SU-DHL-6 (cell line): ENCODE data around the gene VPS4A.

Experiments used
- H2AFZ ChIP-seq: fragments of 200-600 bp; sonication (generic); 2 replicates; pipeline ENCODE4 v1.6.1; 2014; ENCODE audit warnings: low read depth, mild to moderate bottlenecking, moderate library complexity, mixed read lengths, antibody characterized with exemption, low read length; ENCODE audit not compliant: severe bottlenecking
- H3F3A ChIP-seq: fragments of 200-600 bp; shearing (Covaris generic); 2 replicates; pipeline ENCODE4 v1.6.0; 2016; ENCODE audit warnings: antibody characterized with exemption, mild to moderate bottlenecking; ENCODE audit not compliant: insufficient read depth
- H3K27ac ChIP-seq: fragments of 200-600 bp; sonication (generic); 2 replicates; pipeline ENCODE4 v1.5.1; 2016; ENCODE audit warnings: low read depth, mild to moderate bottlenecking, low read length, moderate library complexity, mixed read lengths
- H3K27me3 ChIP-seq: fragments of 200-600 bp; sonication (generic), shearing (Covaris generic); 2 replicates; pipeline ENCODE4 v1.6.0; 2014; ENCODE audit warnings: mild to moderate bottlenecking, low read length
- H3K36me3 ChIP-seq: fragments of 200-600 bp; sonication (generic); 2 replicates; pipeline ENCODE4 v1.6.1; 2014; ENCODE audit warnings: mild to moderate bottlenecking, low read length, mixed read lengths
- H3K4me2 ChIP-seq: fragments of 300-600, 200-600 bp; shearing (Covaris generic), sonication (generic); 2 replicates; pipeline ENCODE4 v1.6.0; 2014; ENCODE audit warnings: low read length, low read depth, mild to moderate bottlenecking; ENCODE audit not compliant: poor library complexity, severe bottlenecking
- H3K4me3 ChIP-seq: fragments of 200-600 bp; sonication (generic); 2 replicates; pipeline ENCODE4 v1.5.1; 2014; ENCODE audit warnings: antibody characterized with exemption, low read length, mild to moderate bottlenecking, mixed read lengths; ENCODE audit not compliant: insufficient read depth, poor library complexity, severe bottlenecking
- H3K79me2 ChIP-seq: fragments of 200-600 bp; sonication (generic); 2 replicates; pipeline ENCODE4 v1.6.1; 2014; ENCODE audit warnings: mild to moderate bottlenecking, low read length, moderate library complexity; ENCODE audit not compliant: insufficient read depth
- H3K9ac ChIP-seq: fragments of 200-600 bp; sonication (generic); 2 replicates; pipeline ENCODE4 v1.7.0; 2014; ENCODE audit warnings: mild to moderate bottlenecking, low read length
- H3K9me2 ChIP-seq: fragments of 200-600 bp; sonication (generic); replicated peaks from 2 replicates; pipeline ENCODE4 v1.6.1; 2014; ENCODE audit warnings: low read length; ENCODE audit not compliant: insufficient read depth
- H3K9me3 ChIP-seq: fragments of 200-600 bp; sonication (generic); 2 replicates; pipeline ENCODE4 v1.6.1; 2014; ENCODE audit warnings: low read length, mixed read lengths; ENCODE audit not compliant: insufficient read depth
- H4K20me1 ChIP-seq: fragments of 200-600 bp; sonication (generic); 2 replicates; pipeline ENCODE4 v1.6.1; 2014; ENCODE audit warnings: low read depth, mild to moderate bottlenecking, antibody characterized with exemption, low read length, moderate library complexity, mixed read lengths
- EZH2phosphoT487 ChIP-seq: fragments of 200-600 bp; sonication (generic), shearing (Covaris generic); conservative IDR thresholded peaks from 2 replicates; pipeline ENCODE4 v1.6.1; 2018; ENCODE audit warnings: mild to moderate bottlenecking, antibody characterized with exemption, low read length, moderate library complexity, mixed read lengths
- TF ChIP-seq, protein P1 (sequence below): fragments of 200-600 bp; sonication (generic); IDR thresholded peaks from one replicate; pipeline ENCODE4 v1.5.1; 2017; ENCODE audit warnings: antibody characterized with exemption, mild to moderate bottlenecking, low read length, moderate library complexity; ENCODE audit not compliant: insufficient read depth, poor library complexity, severe bottlenecking

Gene VPS4A

DNA sequence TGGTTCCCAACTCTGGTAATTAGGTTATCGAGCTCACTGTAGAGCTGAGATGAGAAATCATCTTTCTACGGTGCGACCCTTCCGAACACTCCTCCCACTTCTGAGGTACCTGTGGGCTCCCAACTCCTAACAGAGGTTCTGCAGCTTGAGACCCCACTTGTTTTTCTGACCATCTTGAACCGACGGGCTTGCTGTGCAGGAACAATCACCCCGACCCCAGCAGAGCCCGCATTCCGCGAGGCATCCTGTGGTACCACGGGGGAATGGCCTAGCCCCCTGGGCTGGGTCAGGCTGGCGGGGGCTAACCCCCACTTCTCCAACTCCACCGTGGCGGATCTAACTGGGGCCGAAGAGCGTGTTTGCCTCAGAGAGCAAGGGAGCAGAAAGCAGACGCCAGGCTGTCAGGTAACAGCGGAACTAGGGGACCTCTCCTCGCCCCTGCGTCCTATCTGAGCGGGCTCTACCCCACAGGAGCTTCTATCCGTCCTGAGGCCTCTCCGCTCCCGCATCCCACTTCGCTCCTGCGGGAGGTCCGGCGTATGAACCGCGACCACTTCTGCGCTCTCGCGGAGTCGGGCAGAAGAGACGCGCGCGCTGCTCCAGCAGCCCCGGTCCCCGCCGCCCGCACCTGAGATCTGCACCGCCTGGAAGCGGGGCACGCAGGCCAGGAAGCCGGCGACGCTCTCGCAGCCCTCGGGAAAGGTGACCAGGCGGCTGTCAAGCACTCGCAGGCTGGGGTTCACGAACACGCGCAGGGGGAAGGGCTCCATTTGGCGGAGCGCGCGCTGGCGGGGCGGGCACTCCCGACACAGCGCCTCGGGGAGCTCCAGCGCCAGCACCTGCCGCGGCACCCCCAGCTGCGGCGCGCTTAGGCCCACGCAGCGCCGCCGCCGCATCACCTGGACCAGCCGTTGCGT lies 18.5 kb downstream of the VPS4A start:
- TF ChIP-seq, protein P1, sequence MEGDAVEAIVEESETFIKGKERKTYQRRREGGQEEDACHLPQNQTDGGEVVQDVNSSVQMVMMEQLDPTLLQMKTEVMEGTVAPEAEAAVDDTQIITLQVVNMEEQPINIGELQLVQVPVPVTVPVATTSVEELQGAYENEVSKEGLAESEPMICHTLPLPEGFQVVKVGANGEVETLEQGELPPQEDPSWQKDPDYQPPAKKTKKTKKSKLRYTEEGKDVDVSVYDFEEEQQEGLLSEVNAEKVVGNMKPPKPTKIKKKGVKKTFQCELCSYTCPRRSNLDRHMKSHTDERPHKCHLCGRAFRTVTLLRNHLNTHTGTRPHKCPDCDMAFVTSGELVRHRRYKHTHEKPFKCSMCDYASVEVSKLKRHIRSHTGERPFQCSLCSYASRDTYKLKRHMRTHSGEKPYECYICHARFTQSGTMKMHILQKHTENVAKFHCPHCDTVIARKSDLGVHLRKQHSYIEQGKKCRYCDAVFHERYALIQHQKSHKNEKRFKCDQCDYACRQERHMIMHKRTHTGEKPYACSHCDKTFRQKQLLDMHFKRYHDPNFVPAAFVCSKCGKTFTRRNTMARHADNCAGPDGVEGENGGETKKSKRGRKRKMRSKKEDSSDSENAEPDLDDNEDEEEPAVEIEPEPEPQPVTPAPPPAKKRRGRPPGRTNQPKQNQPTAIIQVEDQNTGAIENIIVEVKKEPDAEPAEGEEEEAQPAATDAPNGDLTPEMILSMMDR: no peak
- TF ChIP-seq EZH2phosphoT487: no peak
- H3K4me3 ChIP-seq: peak overlapping the region; percentile 66
- H3F3A ChIP-seq: peaks cover 14% of the 10 kb centered on the region
- peak overlapping the region; percentile 67 for H3K27ac ChIP-seq
- peak overlapping the region; percentile 87 for H3K9ac ChIP-seq
- H3K9me3 ChIP-seq: no peaks in the 10 kb centered on the region
- no peaks in the 10 kb centered on the region for H3K9me2 ChIP-seq
- peaks cover 3% of the 10 kb centered on the region; the same call in 1 of the 2 replicates for H4K20me1 ChIP-seq
- H3K79me2 ChIP-seq: peaks cover 56% of the 10 kb centered on the region
- H3K4me2 ChIP-seq: peak overlapping the region; percentile 88
- peak overlapping the region; percentile 34 for H2AFZ ChIP-seq
- no peaks in the 10 kb centered on the region for H3K27me3 ChIP-seq
- H3K36me3 ChIP-seq: peaks cover 3% of the 10 kb centered on the region

DNA sequence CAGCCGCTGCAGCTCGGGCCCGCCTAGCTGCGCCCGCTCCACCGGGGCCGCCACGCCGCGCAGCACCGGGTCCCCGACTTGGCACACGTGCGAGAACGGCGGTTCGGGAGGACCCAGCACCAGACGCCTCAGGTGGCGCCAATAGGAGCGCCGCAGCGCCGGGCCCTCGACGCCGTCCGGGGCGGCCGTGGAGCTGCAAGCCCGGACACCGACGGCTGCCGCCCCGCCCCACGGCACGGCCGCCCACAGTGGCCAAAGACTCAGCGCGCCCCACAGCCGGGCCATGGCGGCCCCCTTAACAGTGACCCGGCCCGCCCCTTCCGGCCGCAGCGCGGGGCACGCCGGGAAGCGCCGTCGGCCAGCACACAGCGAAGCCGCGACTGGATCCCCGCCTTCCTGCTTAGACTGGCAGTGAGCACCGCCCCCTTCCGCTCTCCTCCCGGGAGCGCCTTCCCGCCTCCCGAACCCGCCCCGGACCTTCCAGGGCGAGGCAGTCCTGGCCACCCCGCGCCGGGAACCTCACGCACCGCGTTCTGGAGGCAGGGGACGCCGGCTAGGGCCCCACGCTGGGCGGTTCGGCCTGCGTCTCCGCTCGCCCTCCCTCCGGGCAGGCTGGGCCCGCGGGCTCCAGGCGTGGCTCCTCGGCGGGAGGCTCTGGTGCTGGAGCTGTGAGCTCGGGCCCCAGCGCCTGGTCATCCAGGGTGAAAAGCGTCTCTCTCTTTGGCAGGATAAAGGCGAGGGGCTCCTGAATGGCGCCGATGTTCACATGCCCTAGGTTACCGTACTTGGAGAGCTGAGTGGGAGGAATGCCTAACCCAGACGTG lies 19.3 kb downstream of the VPS4A start, which contains the start of gene PDF:
PDF (minus strand) TSS at position 303 of the 824 bp plus-strand sequence; CDS start at position 285, 18 bp downstream.
- Histone ChIP-seq H3K79me2 (peaks cover 47% of the 10 kb centered on the region), H3K36me3 (peaks cover 3% of the 10 kb centered on the region), H3K9me2 (no peaks in the 10 kb centered on the region), H3K4me3 (peak within 1 kb of the TSS; percentile 66), H3F3A (peaks cover 14% of the 10 kb centered on the region), H3K27ac (peak within 1 kb of the TSS; percentile 67), H3K4me2 (peak within 1 kb of the TSS; percentile 88), H3K9me3 (no peaks in the 10 kb centered on the region), H3K9ac (peak within 1 kb of the TSS; percentile 87), H3K27me3 (no peaks in the 10 kb centered on the region), H4K20me1 (peaks cover 3% of the 10 kb centered on the region; the same call in 1 of the 2 replicates), H2AFZ (peak within 1 kb of the TSS; percentile 65)
- TF ChIP-seq, protein P1: no peak
- no peak for TF ChIP-seq EZH2phosphoT487

DNA sequence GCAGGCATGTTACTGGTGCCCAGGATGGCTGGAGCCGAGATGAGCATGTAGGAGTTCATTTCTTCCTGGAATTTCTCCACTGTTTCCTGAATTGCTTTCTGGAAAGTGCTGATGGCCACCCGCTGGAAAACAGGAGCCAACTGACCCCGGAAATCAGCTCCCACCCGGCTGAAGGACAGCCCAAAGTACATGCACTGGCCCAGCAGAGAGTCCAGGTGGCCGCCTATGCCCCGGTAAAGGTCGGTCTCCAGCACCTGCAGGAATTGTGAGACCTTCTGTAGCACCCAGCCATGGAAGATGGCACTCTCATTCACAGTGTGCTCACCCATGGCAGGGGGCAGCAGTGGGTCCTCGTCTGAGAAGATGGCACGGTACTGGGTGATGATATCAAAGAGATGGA lies 23.5 kb downstream of the VPS4A start:
- Histone ChIP-seq H3K79me2 (peaks cover 18% of the 10 kb centered on the region), H3K36me3 (no peaks in the 10 kb centered on the region; the same call in 1 of the 2 replicates), H3K27me3 (no peaks in the 10 kb centered on the region), H2AFZ (no peak overlapping the region), H3K27ac (no peak overlapping the region), H3K9me3 (no peaks in the 10 kb centered on the region), H3K4me2 (no peak overlapping the region), H4K20me1 (no peaks in the 10 kb centered on the region), H3K9me2 (no peaks in the 10 kb centered on the region), H3K4me3 (no peak overlapping the region), H3K9ac (no peak overlapping the region), H3F3A (peaks cover 8% of the 10 kb centered on the region)
- no peak for TF ChIP-seq EZH2phosphoT487
- TF ChIP-seq, protein P1: no peak
